Trophoblast cell (in vitro differentiated cells and primary cell): ENCODE results near the gene ITFG1.
A peak's percentile ranks its signal among the peaks of the same experiment; 100 is the strongest.

ENCODE experiments used
- DNase-seq, 2 donors: peaks; one replicate each; pipeline ENCODE4 v3.0.0-alpha.2; 2016
- H2AFZ ChIP-seq: 2 replicates; pipeline ENCODE4 v1.6.1; 2013; ENCODE audit warnings: low read length, moderate library complexity, mild to moderate bottlenecking; ENCODE audit not compliant: insufficient read depth, poor library complexity
- H2AK5ac ChIP-seq: 2 replicates; pipeline ENCODE4 v1.6.1; 2013; ENCODE audit warnings: mild to moderate bottlenecking, low read length
- H2BK120ac ChIP-seq: 2 replicates; pipeline ENCODE4 v1.6.1; 2013; ENCODE audit warnings: low read length, mild to moderate bottlenecking, moderate library complexity; ENCODE audit not compliant: insufficient read depth, poor library complexity
- H2BK12ac ChIP-seq: 2 replicates; pipeline ENCODE4 v1.6.1; 2013; ENCODE audit warnings: mild to moderate bottlenecking, low read length, moderate library complexity
- H2BK5ac ChIP-seq: 2 replicates; pipeline ENCODE4 v1.6.1; 2013; ENCODE audit warnings: low read length, low read depth, moderate library complexity, mild to moderate bottlenecking; ENCODE audit not compliant: poor library complexity
- H3K14ac ChIP-seq: 2 replicates; pipeline ENCODE4 v1.6.1; 2013; ENCODE audit warnings: mild to moderate bottlenecking, low read length
- H3K18ac ChIP-seq: 2 replicates; pipeline ENCODE4 v1.6.1; 2013; ENCODE audit warnings: mild to moderate bottlenecking, low read length
- H3K23ac ChIP-seq: 2 replicates; pipeline ENCODE4 v1.6.1; 2013; ENCODE audit warnings: low read length
- H3K27ac ChIP-seq: 2 replicates; pipeline ENCODE4 v1.5.1; 2013; ENCODE audit warnings: low read depth, mild to moderate bottlenecking, inconsistent platforms, low read length, moderate library complexity
- H3K27me3 ChIP-seq: 2 replicates; pipeline ENCODE4 v1.6.1; 2013; ENCODE audit warnings: inconsistent platforms, mild to moderate bottlenecking, low read length, moderate library complexity; ENCODE audit not compliant: insufficient read depth
- H3K36me3 ChIP-seq, 2 experiments: 1 replicate in 1 of 2; 2 replicates in 1 of 2; pipeline ENCODE4 v1.6.1; 2013; ENCODE audit warnings: low read length in 2 of 2, mild to moderate bottlenecking in 2 of 2, moderate library complexity in 1 of 2; ENCODE audit not compliant: insufficient read depth in 2 of 2, control insufficient read depth in 1 of 2
- H3K4ac ChIP-seq: 2 replicates; pipeline ENCODE4 v1.6.1; 2013; ENCODE audit warnings: low read depth, mild to moderate bottlenecking, low read length, moderate library complexity
- H3K4me1 ChIP-seq, 2 experiments: 1 replicate in 1 of 2; 2 replicates in 1 of 2; pipeline ENCODE4 v1.6.1; 2013; ENCODE audit warnings: low read length in 2 of 2, mild to moderate bottlenecking in 2 of 2, moderate library complexity in 1 of 2; ENCODE audit not compliant: insufficient read depth in 2 of 2, control insufficient read depth in 1 of 2
- H3K4me2 ChIP-seq: 2 replicates; pipeline ENCODE4 v1.6.1; 2013; ENCODE audit warnings: inconsistent platforms, mild to moderate bottlenecking, low read length, moderate library complexity
- H3K4me3 ChIP-seq: 2 replicates; pipeline ENCODE4 v1.5.1; 2013; ENCODE audit warnings: mild to moderate bottlenecking, low read depth, low read length, inconsistent platforms
- H3K79me1 ChIP-seq: one replicate; pipeline ENCODE4 v1.6.1; 2013; ENCODE audit warnings: low read length
- H3K79me2 ChIP-seq: 2 replicates; pipeline ENCODE4 v1.6.1; 2013; ENCODE audit warnings: low read length, mild to moderate bottlenecking; ENCODE audit not compliant: control insufficient read depth, insufficient read depth, poor library complexity
- H3K9ac ChIP-seq: 2 replicates; pipeline ENCODE4 v1.6.1; 2013; ENCODE audit warnings: mild to moderate bottlenecking, low read length
- H3K9me3 ChIP-seq: 2 replicates; pipeline ENCODE4 v1.6.1; 2013; ENCODE audit warnings: low read depth, mild to moderate bottlenecking, control low read depth, inconsistent platforms, low read length; ENCODE audit not compliant: insufficient read depth
- H4K12ac ChIP-seq: 2 replicates; pipeline ENCODE4 v1.6.1; 2013; ENCODE audit warnings: low read depth, mild to moderate bottlenecking, low read length, moderate library complexity
- H4K8ac ChIP-seq: 2 replicates; pipeline ENCODE4 v1.6.1; 2013; ENCODE audit warnings: low read depth, mild to moderate bottlenecking, low read length, moderate library complexity
- H4K91ac ChIP-seq: one replicate; pipeline ENCODE4 v1.6.1; 2013; ENCODE audit warnings: low read depth, mild to moderate bottlenecking, low read length, moderate library complexity
- WGBS: extraction: QIAGEN DNeasy Blood & Tissue Kit; methylation state at CpG from one replicate; pipeline ENCODE4 v1.1.7; 2013; ENCODE audit warnings: missing lambda C conversion rate; ENCODE audit not compliant: insufficient read length, insufficient coverage; ENCODE audit errors: extremely low coverage; 5-methylcytosine and 5-hydroxymethylcytosine counted together

The ITFG1 gene

GRCh38 chr16:47461598-47462266, 869 bp upstream of the ITFG1 start:
- Histone ChIP-seq H3K27me3 (no peaks in the 10 kb centered on the region), H3K4me2 (peak overlapping the region; percentile 66), H3K79me1 (peaks cover 13% of the 10 kb centered on the region), H3K9me3 (no peaks in the 10 kb centered on the region), H2BK120ac (peak overlapping the region; percentile 99), H3K23ac (no peak overlapping the region), H3K4ac (peak overlapping the region; percentile 19), H3K18ac (peak overlapping the region; percentile 88), H3K4me3 (peak overlapping the region; percentile 89), H4K8ac (peak overlapping the region; percentile 99), H3K36me3 (peaks cover 0 to 2% of the 10 kb centered on the region in 2 experiments), H2AFZ (peak overlapping the region; percentile 92), H2BK5ac (peak overlapping the region; percentile 98), H2BK12ac (peak overlapping the region; percentile 8), H4K12ac (peak overlapping the region; percentile 67), H3K9ac (peak overlapping the region; percentile 81), H2AK5ac (peak overlapping the region; percentile 9), H3K4me1 (peaks cover 5 to 10% of the 10 kb centered on the region in 2 experiments), H3K14ac (peak overlapping the region; percentile 94), H3K79me2 (peaks cover 12% of the 10 kb centered on the region), H3K27ac (peak overlapping the region; percentile 99), H4K91ac (peak overlapping the region; percentile 95)
- peak; percentile 79 to 94 for DNase-seq
- no CpG with 5 or more reads among the region's 17 CpGs for WGBS

- Histone ChIP-seq H3K27me3 (no peaks in the 10 kb centered on the region), H2BK5ac (peak overlapping the region; percentile 98), H3K4ac (peak overlapping the region; percentile 66), H3K4me3 (peak overlapping the region; percentile 89), H3K79me1 (peaks cover 13% of the 10 kb centered on the region), H3K18ac (peak overlapping the region; percentile 88), H4K12ac (peak overlapping the region; percentile 87), H3K79me2 (peaks cover 12% of the 10 kb centered on the region), H2BK120ac (peak overlapping the region; percentile 99), H3K23ac (no peak overlapping the region), H3K4me2 (peak overlapping the region; percentile 66), H2BK12ac (no peak overlapping the region), H3K9me3 (no peaks in the 10 kb centered on the region), H3K9ac (peak overlapping the region; percentile 89), H4K8ac (peak overlapping the region; percentile 99), H4K91ac (peak overlapping the region; percentile 95), H3K4me1 (peaks cover 5 to 10% of the 10 kb centered on the region in 2 experiments), H3K27ac (peak overlapping the region; percentile 99), H3K14ac (peak overlapping the region; percentile 94), H2AK5ac (peak overlapping the region; percentile 54), H2AFZ (peak overlapping the region; percentile 92), H3K36me3 (peaks cover 2 to 5% of the 10 kb centered on the region in 2 experiments)
- WGBS: no CpG with 5 or more reads among the region's 4 CpGs
- DNase-seq: peak; percentile 37 to 58
Observed at GRCh38 chr16:47460359-47460710, 528 bp downstream of the ITFG1 start.

GRCh38 chr16:47459603-47460002, 1.3 kb downstream of the ITFG1 start:
- Histone ChIP-seq H3K14ac (no peak overlapping the region), H3K27me3 (no peaks in the 10 kb centered on the region)
- WGBS: no CpG with 5 or more reads among the region's 1 CpG

GRCh38 chr16:47458331-47458730, 2.5 kb downstream of the ITFG1 start:
- Histone ChIP-seq H3K23ac (no peak overlapping the region), H3K4ac (no peak overlapping the region), H2AK5ac (no peak overlapping the region), H3K14ac (no peak overlapping the region), H3K79me1 (peaks cover 13% of the 10 kb centered on the region), H3K4me1 (peaks cover 5 to 10% of the 10 kb centered on the region in 2 experiments), H3K27ac (no peak overlapping the region), H3K4me2 (no peak overlapping the region), H2BK5ac (no peak overlapping the region), H3K79me2 (peaks cover 12% of the 10 kb centered on the region), H4K91ac (no peak overlapping the region), H3K9me3 (no peaks in the 10 kb centered on the region), H3K27me3 (no peaks in the 10 kb centered on the region), H3K4me3 (no peak overlapping the region), H2AFZ (no peak overlapping the region), H3K9ac (no peak overlapping the region), H2BK12ac (no peak overlapping the region), H2BK120ac (no peak overlapping the region), H4K12ac (no peak overlapping the region), H3K18ac (no peak overlapping the region), H3K36me3 (peaks cover 4 to 6% of the 10 kb centered on the region in 2 experiments), H4K8ac (no peak overlapping the region)
- no CpG with 5 or more reads among the region's 2 CpGs for WGBS
- DNase-seq: no peak

More at GRCh38 chr16:47459603-47460002, 1.3 kb downstream of the ITFG1 start:
- H2AK5ac ChIP-seq: no peak overlapping the region
- no peak overlapping the region for H2AFZ ChIP-seq
- peak overlapping the region; percentile 33 for H3K4ac ChIP-seq
- no peak overlapping the region for H3K9ac ChIP-seq
- H3K9me3 ChIP-seq: no peaks in the 10 kb centered on the region
- H3K23ac ChIP-seq: no peak overlapping the region
- peaks cover 13% of the 10 kb centered on the region for H3K79me1 ChIP-seq
- H4K8ac ChIP-seq: no peak overlapping the region
- no peak overlapping the region for H2BK5ac ChIP-seq
- no peak overlapping the region for H2BK120ac ChIP-seq
- H3K4me1 ChIP-seq: peaks cover 5 to 10% of the 10 kb centered on the region in 2 experiments
- H3K36me3 ChIP-seq: peaks cover 2 to 6% of the 10 kb centered on the region in 2 experiments
- no peak overlapping the region for H4K91ac ChIP-seq
- no peak overlapping the region for H3K18ac ChIP-seq
- no peak for DNase-seq
- peak overlapping the region; percentile 66 for H3K4me2 ChIP-seq
- peaks cover 12% of the 10 kb centered on the region for H3K79me2 ChIP-seq
- H3K27ac ChIP-seq: no peak overlapping the region
- H3K4me3 ChIP-seq: no peak overlapping the region
- no peak overlapping the region for H2BK12ac ChIP-seq
- no peak overlapping the region for H4K12ac ChIP-seq
